Stimulated activated CD8-positive, alpha-beta memory T cell treated with anti-CD3 and anti-CD28 coated beads, Interleukin-7, amount 100 ng/mL, for 1 hour (primary cell): ENCODE data around the gene GSG1L.

Experiments used
- DNase-seq, 2 donors: peaks; one replicate each; pipeline ENCODE4 v3.0.0-alpha.2; 2020; ENCODE audit warnings: low read depth in 2 of 2

GSG1L gene

GRCh38 chr16:27820646-27821345 is 242.7 kb downstream of the GSG1L start:
- DNase-seq, result no peak

- DNase-seq, result no peak
Measured at GRCh38 chr16:27819881-27820610, 243.5 kb downstream of the GSG1L start.

- no peak for DNase-seq
Measured at GRCh38 chr16:27819356-27819755, 244.2 kb downstream of the GSG1L start.

- no peak for DNase-seq
Measured at GRCh38 chr16:27818246-27818645, 245.3 kb downstream of the GSG1L start.

- DNase-seq, result no peak
Measured at GRCh38 chr16:27817038-27817437, 246.5 kb downstream of the GSG1L start.

GRCh38 chr16:27816561-27816960 is 247.0 kb downstream of the GSG1L start:
- no peak for DNase-seq

GRCh38 chr16:27813591-27813990 is 249.9 kb downstream of the GSG1L start:
- DNase-seq, result no peak

- no peak for DNase-seq
Measured at GRCh38 chr16:27811881-27812280, 251.6 kb downstream of the GSG1L start.

- DNase-seq, result no peak
Measured at GRCh38 chr16:27806986-27807385, 256.5 kb downstream of the GSG1L start.

- no peak for DNase-seq
Measured at GRCh38 chr16:27806388-27806787, 257.1 kb downstream of the GSG1L start.

- no peak for DNase-seq
Measured at GRCh38 chr16:27805828-27806351, 257.6 kb downstream of the GSG1L start.

GRCh38 chr16:27803775-27804549 is 259.6 kb downstream of the GSG1L start:
- no peak for DNase-seq

GRCh38 chr16:27802664-27803439 is 260.7 kb downstream of the GSG1L start:
- no peak for DNase-seq

- no peak for DNase-seq
Measured at GRCh38 chr16:27801289-27801945, 262.1 kb downstream of the GSG1L start.

GRCh38 chr16:27800817-27801216 is 262.7 kb downstream of the GSG1L start:
- no peak for DNase-seq

- DNase-seq, result no peak
Measured at GRCh38 chr16:27799896-27800295, 263.6 kb downstream of the GSG1L start.

- no peak for DNase-seq
Measured at GRCh38 chr16:27798241-27798640, 265.3 kb downstream of the GSG1L start.

- no peak for DNase-seq
Measured at GRCh38 chr16:27795992-27796614, 267.4 kb downstream of the GSG1L start.

GRCh38 chr16:27793249-27793622 is 270.3 kb downstream of the GSG1L start:
- no peak for DNase-seq

GRCh38 chr16:27792486-27793248 is 270.8 kb downstream of the GSG1L start:
- DNase-seq, result no peak
